Endothelial cell of umbilical vein (primary cell): ENCODE results near the gene MYO1E. TPM values are rescaled to one million over a fixed set of nuclear protein-coding genes. Genes with fewer than 3 reads are reported as not detected.
A peak's percentile ranks its signal among the peaks of the same experiment; 100 is the strongest.

ENCODE experiments used
- BruUV-seq: library from RNA; stranded (reverse); fragments of 400-500 nt; replicated peaks from 2 replicates; lab custom pipeline; 2021; lab: Mats Ljungman, UMichigan
- CTCF ChIA-PET: fragments of 300-600, 350-600 bp; sonication (Branson Sonifier 250); formaldehyde crosslinking; loops from one replicate; lab custom pipeline; 2021; ENCODE audit warnings: antibody characterized with exemption, inconsistent platforms; lab: Charles Lee
- POLR2A ChIA-PET: fragments of 300-600, 350-600 bp; sonication (Branson Sonifier 250); formaldehyde crosslinking; loops from one replicate; lab custom pipeline; 2021; ENCODE audit warnings: antibody characterized with exemption, inconsistent platforms; lab: Charles Lee
- DNase-seq: peaks from one replicate; pipeline ENCODE4 v3.0.0-alpha.2; 2011; ENCODE audit warnings: low read depth, low spot score
- FAIRE-seq: peaks from 2 replicates; lab custom pipeline; 2011; peaks lifted over from hg19 to GRCh38; lab: Jason Lieb, UNC
- H2AFZ ChIP-seq: 2 replicates; pipeline ENCODE4 v1.6.0; 2012; ENCODE audit warnings: low read depth, low read length, control low read depth, inconsistent platforms
- H3K27ac ChIP-seq: 2 replicates; pipeline ENCODE4 v1.5.1; 2011; ENCODE audit warnings: low read depth, mild to moderate bottlenecking, control low read depth, low read length, moderate library complexity; ENCODE audit not compliant: insufficient read depth
- H3K27me3 ChIP-seq, 2 experiments: 2 replicates each; pipeline versions ENCODE4 v1.6.0 to v1.6.1; 2011; ENCODE audit warnings: low read length in 2 of 2, mixed read lengths in 1 of 2; ENCODE audit not compliant: control insufficient read depth in 2 of 2, insufficient read depth in 2 of 2
- H3K36me3 ChIP-seq, 2 experiments: 2 replicates in 1 of 2; 3 replicates in 1 of 2; pipeline ENCODE4 v1.5.1; 2011; ENCODE audit warnings: low read length in 2 of 2, mild to moderate bottlenecking in 1 of 2, moderate library complexity in 1 of 2; ENCODE audit not compliant: control insufficient read depth in 2 of 2, insufficient read depth in 2 of 2; ENCODE audit errors: extremely low read depth in 1 of 2
- H3K4me1 ChIP-seq: 3 replicates; pipeline ENCODE4 v1.5.1; 2011; ENCODE audit warnings: mild to moderate bottlenecking, low read length; ENCODE audit not compliant: control insufficient read depth, insufficient read depth; ENCODE audit errors: extremely low read depth
- H3K4me2 ChIP-seq: 2 replicates; pipeline ENCODE4 v1.6.1; 2011; ENCODE audit warnings: low read length, control low read depth, mixed read lengths; ENCODE audit not compliant: insufficient read depth
- H3K4me3 ChIP-seq, 3 experiments: fragments of 200-600 bp in 1 of 3; sonication (generic), shearing (Covaris generic) in 1 of 3; replicated peaks in 1 of 3; 2 replicates each; pipeline ENCODE4 v1.5.1; 2011 to 2016; ENCODE audit warnings: control low read depth in 3 of 3, low read length in 3 of 3, mild to moderate bottlenecking in 2 of 3, inconsistent platforms in 1 of 3, low read depth in 1 of 3, moderate library complexity in 1 of 3; ENCODE audit not compliant: insufficient read depth in 1 of 3
- H3K79me2 ChIP-seq: 2 replicates; pipeline ENCODE4 v1.6.0; 2012; ENCODE audit warnings: low read length, inconsistent platforms; ENCODE audit not compliant: control insufficient read depth, insufficient read depth
- H3K9ac ChIP-seq: replicated peaks from 2 replicates; pipeline ENCODE3; 2011; ENCODE audit warnings: low read length, control low read depth; ENCODE audit not compliant: insufficient read depth; ENCODE audit errors: extremely low read depth
- H3K9me1 ChIP-seq: replicated peaks from 3 replicates; pipeline ENCODE4 v1.6.0; 2011; ENCODE audit warnings: mild to moderate bottlenecking, low read length; ENCODE audit not compliant: control insufficient read depth, insufficient read depth; ENCODE audit errors: extremely low read depth
- H3K9me3 ChIP-seq: replicated peaks from 2 replicates; pipeline ENCODE4 v1.5.1; 2012; ENCODE audit warnings: low read length, inconsistent platforms; ENCODE audit not compliant: control insufficient read depth, insufficient read depth
- H4K20me1 ChIP-seq: replicated peaks from 2 replicates; pipeline ENCODE3; 2011; ENCODE audit warnings: mild to moderate bottlenecking, low read length; ENCODE audit not compliant: control insufficient read depth, insufficient read depth; ENCODE audit errors: extremely low read depth
- EZH2 ChIP-seq: IDR thresholded peaks from 2 replicates; pipeline ENCODE4 v1.6.1; 2012; ENCODE audit warnings: borderline replicate concordance, low read depth, mild to moderate bottlenecking, moderate library complexity, low read length, inconsistent platforms; ENCODE audit not compliant: severe bottlenecking
- FOS ChIP-seq: IDR thresholded peaks from 2 replicates; pipeline ENCODE4 v1.6.1; 2011; ENCODE audit warnings: mild to moderate bottlenecking, low read length, moderate library complexity, borderline replicate concordance; ENCODE audit not compliant: insufficient read depth
- GATA2 ChIP-seq: IDR thresholded peaks from 2 replicates; pipeline ENCODE4 v1.7.0; 2011; ENCODE audit warnings: low read depth, mild to moderate bottlenecking, moderate library complexity, mixed read lengths, low read length; ENCODE audit not compliant: insufficient read length, insufficient read depth
- JUN ChIP-seq: IDR thresholded peaks from 2 replicates; pipeline ENCODE4 v1.6.1; 2011; ENCODE audit warnings: borderline replicate concordance, low read depth; ENCODE audit not compliant: insufficient read length, insufficient read depth
- MYC ChIP-seq: IDR thresholded peaks from one replicate; pipeline ENCODE4 v1.6.1; 2011; ENCODE audit warnings: mild to moderate bottlenecking, low read depth, low read length
- POLR2A ChIP-seq: IDR thresholded peaks from 2 replicates; pipeline ENCODE4 v1.6.1; 2012; ENCODE audit warnings: low read depth, mild to moderate bottlenecking, control low read depth, low read length
- POLR2AphosphoS5 ChIP-seq: IDR thresholded peaks from 2 replicates; pipeline ENCODE4 v1.6.1; 2012; ENCODE audit warnings: low read depth, mild to moderate bottlenecking, control low read depth, low read length, moderate library complexity; ENCODE audit not compliant: insufficient read depth
- dilution Hi-C: fragments of 300-500 bp; cut with MboI; formaldehyde crosslinking; loops from one replicate; pipeline ENCODE4 v1.15.0; 2019; ENCODE audit warnings: low sequenced_read_pairs; ENCODE audit not compliant: extremely low pct_ligation_motif_present
- intact Hi-C: fragments of 100-400 bp; cut with micrococcal nuclease; formaldehyde crosslinking; loops from one replicate; pipeline ENCODE4 v1.10.0; 2022
- polyA plus RNA-seq, 4 experiments: library from polyadenylated mRNA; depleted of rRNA in 3 of 4; stranded (reverse) in 3 of 4; unstranded in 1 of 4; fragments of >200 nt; gene quantifications; 2 replicates each; pipeline versions ENCODE4 v1.2.1 to v1.2.3, GENCODE V29; 2011 to 2012; ENCODE audit warnings: missing spikeins in 1 of 4
- total RNA-seq: library from RNA; stranded (reverse); gene quantifications from 2 replicates; pipeline ENCODE4 v1.2.3, GENCODE V29; 2021
- TF ChIP-seq, protein P1 (sequence below), 2 donors: IDR thresholded peaks; 1 replicate in 1 of 2; 2 replicates in 1 of 2; pipeline ENCODE4 v1.5.1; 2011; ENCODE audit warnings: low read length in 2 of 2, mild to moderate bottlenecking in 2 of 2, moderate library complexity in 2 of 2, control low read depth in 1 of 2, inconsistent platforms in 1 of 2, low read depth in 1 of 2; ENCODE audit not compliant: insufficient read depth in 1 of 2; ENCODE audit errors: extremely low read depth in 1 of 2
- TF ChIP-seq, protein P2 (sequence below): IDR thresholded peaks from 2 replicates; pipeline ENCODE4 v1.6.1; 2011; ENCODE audit not compliant: insufficient read depth, insufficient read length

Gene MYO1E
- total and polyA plus RNA-seq, 2 donors (not counting 3 experiments of a cell fraction or from before 2014, with no cell fraction given) = 31.6 to 218 TPM

DNA sequence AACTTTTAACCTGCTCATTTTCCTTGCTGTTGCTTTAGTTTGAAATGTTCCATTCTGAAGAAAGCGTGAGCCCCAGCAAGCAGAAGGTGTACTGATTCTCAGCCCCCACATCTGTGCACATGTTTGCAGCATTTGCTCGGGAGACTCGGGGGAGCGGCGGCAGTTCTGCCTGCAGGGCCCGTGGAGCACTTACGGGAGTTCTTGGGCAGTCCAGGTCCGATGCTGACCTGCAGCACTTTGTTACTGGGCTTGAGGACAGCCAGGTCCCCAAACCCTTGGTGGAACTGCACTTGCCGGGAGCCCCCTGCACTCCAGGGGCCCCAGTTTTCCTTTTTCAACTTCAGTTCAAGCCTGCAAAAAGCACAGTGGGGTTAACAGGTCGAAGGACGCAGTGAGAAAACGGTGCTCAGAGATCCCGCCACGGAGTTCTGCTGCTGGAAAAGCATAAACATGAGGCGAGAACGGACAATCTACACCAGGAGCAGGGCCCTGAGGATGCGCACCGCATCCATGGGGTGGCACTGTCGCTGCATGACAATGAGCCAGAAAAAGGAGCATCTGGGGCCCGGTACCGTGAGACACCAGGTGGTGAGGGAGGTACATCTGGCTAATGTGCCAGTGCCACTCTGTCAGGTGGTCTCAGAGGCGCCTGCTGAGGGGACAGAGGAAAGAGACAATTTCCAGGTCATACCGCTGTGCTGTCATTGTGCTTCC is 211.6 kb downstream of the MYO1E start:
- Histone ChIP-seq H4K20me1 (no peaks in the 10 kb centered on the region), H3K9me3 (no peaks in the 10 kb centered on the region), H3K27me3 (no peaks in the 10 kb centered on the region), H3K36me3 (peaks cover 10 to 36% of the 10 kb centered on the region in 2 experiments), H3K79me2 (no peaks in the 10 kb centered on the region), H3K4me1 (peaks cover 9% of the 10 kb centered on the region), H2AFZ (no peak overlapping the region), H3K4me3 (no peak overlapping the region), H3K9ac (no peak overlapping the region), H3K27ac (no peak overlapping the region), H3K4me2 (no peak overlapping the region), H3K9me1 (no peaks in the 10 kb centered on the region)
- TF ChIP-seq, protein P1, sequence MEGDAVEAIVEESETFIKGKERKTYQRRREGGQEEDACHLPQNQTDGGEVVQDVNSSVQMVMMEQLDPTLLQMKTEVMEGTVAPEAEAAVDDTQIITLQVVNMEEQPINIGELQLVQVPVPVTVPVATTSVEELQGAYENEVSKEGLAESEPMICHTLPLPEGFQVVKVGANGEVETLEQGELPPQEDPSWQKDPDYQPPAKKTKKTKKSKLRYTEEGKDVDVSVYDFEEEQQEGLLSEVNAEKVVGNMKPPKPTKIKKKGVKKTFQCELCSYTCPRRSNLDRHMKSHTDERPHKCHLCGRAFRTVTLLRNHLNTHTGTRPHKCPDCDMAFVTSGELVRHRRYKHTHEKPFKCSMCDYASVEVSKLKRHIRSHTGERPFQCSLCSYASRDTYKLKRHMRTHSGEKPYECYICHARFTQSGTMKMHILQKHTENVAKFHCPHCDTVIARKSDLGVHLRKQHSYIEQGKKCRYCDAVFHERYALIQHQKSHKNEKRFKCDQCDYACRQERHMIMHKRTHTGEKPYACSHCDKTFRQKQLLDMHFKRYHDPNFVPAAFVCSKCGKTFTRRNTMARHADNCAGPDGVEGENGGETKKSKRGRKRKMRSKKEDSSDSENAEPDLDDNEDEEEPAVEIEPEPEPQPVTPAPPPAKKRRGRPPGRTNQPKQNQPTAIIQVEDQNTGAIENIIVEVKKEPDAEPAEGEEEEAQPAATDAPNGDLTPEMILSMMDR (IDR thresholded peaks at IDR 0.05; ENCODE audit: extremely low read depth in 1 of 2, insufficient read depth in 1 of 2, low read depth in 1 of 2, low read length in 2 of 2) = peak; percentile 42
- TF ChIP-seq, protein P2, sequence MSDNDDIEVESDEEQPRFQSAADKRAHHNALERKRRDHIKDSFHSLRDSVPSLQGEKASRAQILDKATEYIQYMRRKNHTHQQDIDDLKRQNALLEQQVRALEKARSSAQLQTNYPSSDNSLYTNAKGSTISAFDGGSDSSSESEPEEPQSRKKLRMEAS = no peak
- intact Hi-C loops (loop anchor here (1.0 kb wide), 1 partner anchor 332 kb away; no protein-coding TSS in a partner anchor), dilution Hi-C loops (no loop called here)
- ChIA-PET CTCF (interaction anchor here (0.9 to 1.8 kb wide), 9 partner anchors 9 to 341 kb away, joined by 3 to 10 read pairs (median 4); no protein-coding TSS in a partner anchor), POLR2A (interaction anchor here (1.0 kb wide), 1 partner anchor 212 kb away, joined by 3 read pairs; the partner anchor contains the start of gene MYO1E)
- FAIRE-seq (peak; percentile 31), DNase-seq (peak; percentile 9)
- no TSS peak for BruUV-seq

DNA sequence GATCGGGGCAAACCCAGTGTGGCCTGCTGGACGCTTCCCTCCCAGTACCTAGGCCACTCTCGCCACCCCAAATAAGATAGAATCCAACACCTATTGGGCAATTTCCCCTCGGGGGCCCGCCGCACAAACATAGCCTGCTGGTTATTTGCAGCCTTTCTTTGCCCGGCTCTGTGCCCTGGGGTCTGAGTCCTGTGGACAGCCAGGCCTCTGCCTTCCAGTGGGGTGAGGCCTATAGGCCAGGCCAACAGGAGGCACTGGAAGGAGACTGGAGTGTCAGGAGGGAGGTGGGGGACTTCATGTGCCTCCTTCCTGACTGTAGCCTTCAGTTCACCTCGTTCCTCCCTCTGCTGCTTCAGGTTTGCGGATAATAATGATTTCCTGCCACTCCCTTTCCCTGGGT is 213.5 kb downstream of the MYO1E start:
- H3K36me3 ChIP-seq = peaks cover 10 to 41% of the 10 kb centered on the region in 2 experiments
- dilution Hi-C loops (no loop called here), intact Hi-C loops (no loop called here)
- TF ChIP-seq FOS (no peak), POLR2A (no peak), GATA2 (no peak), POLR2AphosphoS5 (no peak), MYC (no peak), EZH2 (no peak), JUN (no peak)
- TF ChIP-seq, protein P1 (IDR thresholded peaks at IDR 0.05; ENCODE audit: extremely low read depth in 1 of 2, insufficient read depth in 1 of 2, low read depth in 1 of 2, low read length in 2 of 2) = no peak
- TF ChIP-seq, protein P2 = no peak
- H3K9me1 ChIP-seq = no peaks in the 10 kb centered on the region
- no peaks in the 10 kb centered on the region for H3K9me3 ChIP-seq
- no peaks in the 10 kb centered on the region for H3K27me3 ChIP-seq
- no peaks in the 10 kb centered on the region for H3K79me2 ChIP-seq
- no peaks in the 10 kb centered on the region for H3K4me1 ChIP-seq
- H3K9ac ChIP-seq = no peak overlapping the region
- no peak for FAIRE-seq
- no peak for DNase-seq
- no peak overlapping the region for H3K27ac ChIP-seq
- no peak overlapping the region for H2AFZ ChIP-seq
- ChIA-PET POLR2A (no interaction called here), CTCF (no interaction called here)
- no peak overlapping the region for H3K4me3 ChIP-seq
- no peaks in the 10 kb centered on the region for H4K20me1 ChIP-seq
- no TSS peak for BruUV-seq
- no peak overlapping the region for H3K4me2 ChIP-seq
